Measurements from ENCODE around the gene P2RX7. TPM values are rescaled to one million over a fixed set of nuclear protein-coding genes. Genes with fewer than 3 reads are reported as not detected.

P2RX7 gene
- total RNA-seq, 3 donors from 2014 or later, result 1.0 to 10.9 (median 1.4) TPM

GRCh38 chr12:121102307-121102706 lies 30.4 kb upstream of the P2RX7 start:
- no peak overlapping the region for H3K4me3 ChIP-seq
- no peaks in the 10 kb centered on the region for H3K4me1 ChIP-seq (ENCODE audit: low read depth)
- intact Hi-C loops (cut with DNase I, micrococcal nuclease), result no loop called here
- no peak for TF ChIP-seq CTCF (IDR thresholded peaks at IDR 0.05)
- no peaks in the 10 kb centered on the region for H3K9me3 ChIP-seq
- ATAC-seq (no peak), DNase-seq (no peak)
- H3K36me3 ChIP-seq (ENCODE audit: low read depth), result no peaks in the 10 kb centered on the region

GRCh38 chr12:121107681-121108080 lies 25.0 kb upstream of the P2RX7 start:
- ATAC-seq (no peak), DNase-seq (no peak)
- Histone ChIP-seq H3K4me1 (ENCODE audit: low read depth) (no peaks in the 10 kb centered on the region), H3K36me3 (ENCODE audit: low read depth) (no peaks in the 10 kb centered on the region), H3K9me3 (no peaks in the 10 kb centered on the region), H3K4me3 (no peak overlapping the region)
- no peak for TF ChIP-seq CTCF (IDR thresholded peaks at IDR 0.05)
- intact Hi-C loops (cut with DNase I, micrococcal nuclease), result no loop called here

GRCh38 chr12:121108492-121108891 lies 24.2 kb upstream of the P2RX7 start:
- no peak overlapping the region for H3K4me3 ChIP-seq
- H3K4me1 ChIP-seq (ENCODE audit: low read depth), result no peaks in the 10 kb centered on the region
- ATAC-seq (peak; percentile 44), DNase-seq (no peak)
- intact Hi-C loops (cut with DNase I, micrococcal nuclease), result no loop called here
- TF ChIP-seq CTCF (IDR thresholded peaks at IDR 0.05), result no peak
- H3K9me3 ChIP-seq, result no peaks in the 10 kb centered on the region
- H3K36me3 ChIP-seq (ENCODE audit: low read depth), result no peaks in the 10 kb centered on the region

- Histone ChIP-seq H3K4me3 (no peak overlapping the region), H3K9me3 (no peaks in the 10 kb centered on the region), H3K4me1 (ENCODE audit: low read depth) (peaks cover 2% of the 10 kb centered on the region), H3K36me3 (ENCODE audit: low read depth) (no peaks in the 10 kb centered on the region)
- ATAC-seq, result peak; percentile 85
- peak in 2 of 3 donors; percentile 61 to 81 for DNase-seq
- intact Hi-C loops (cut with DNase I, micrococcal nuclease), result no loop called here
- peak; percentile 76 for TF ChIP-seq CTCF (IDR thresholded peaks at IDR 0.05)
Observed at GRCh38 chr12:121110211-121110940, 22.3 kb upstream of the P2RX7 start.

- Histone ChIP-seq H3K4me1 (ENCODE audit: low read depth) (peaks cover 4% of the 10 kb centered on the region), H3K9me3 (no peaks in the 10 kb centered on the region)
- intact Hi-C loops (cut with DNase I, micrococcal nuclease), result no loop called here
Observed at GRCh38 chr12:121111684-121112083, 21.0 kb upstream of the P2RX7 start.

More at GRCh38 chr12:121111684-121112083, 21.0 kb upstream of the P2RX7 start:
- Histone ChIP-seq H3K4me3 (no peak overlapping the region), H3K36me3 (ENCODE audit: low read depth) (no peaks in the 10 kb centered on the region)
- ATAC-seq (no peak), DNase-seq (no peak)
- TF ChIP-seq CTCF (IDR thresholded peaks at IDR 0.05), result no peak
